ENCODE results near the gene SOS2.

DNA sequence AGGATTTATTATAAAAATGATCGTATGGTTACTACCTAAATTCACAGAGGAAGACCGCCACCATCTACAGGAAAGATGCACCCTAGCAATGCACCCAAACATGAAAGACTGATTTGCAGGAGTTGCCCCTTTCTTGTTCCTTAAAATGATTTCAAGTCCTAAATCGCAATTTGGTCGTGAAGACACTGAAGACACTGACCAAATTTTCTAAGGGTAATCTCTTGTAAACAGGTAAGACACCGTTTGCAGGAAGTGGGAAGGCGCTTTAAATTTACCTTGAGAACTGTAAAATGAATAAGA is 1.0 kb downstream of the SOS2 start:
- no peak for TF ChIP-seq POLR2AphosphoS5 (IDR thresholded peaks at IDR 0.05; ENCODE audit: insufficient read depth, low read depth, low read length)
- no peak for TF ChIP-seq POLR2A (IDR thresholded peaks at IDR 0.05; ENCODE audit: low read depth, low read length)
- no peak for TF ChIP-seq CTCF (IDR thresholded peaks at IDR 0.05; ENCODE audit: extremely low read depth in 1 of 2, insufficient read depth in 1 of 2, low read depth in 1 of 2, low read length in 2 of 2)
- no peak for TF ChIP-seq MYC (IDR thresholded peaks at IDR 0.05; ENCODE audit: low read depth, low read length)
- TF ChIP-seq, protein P1, sequence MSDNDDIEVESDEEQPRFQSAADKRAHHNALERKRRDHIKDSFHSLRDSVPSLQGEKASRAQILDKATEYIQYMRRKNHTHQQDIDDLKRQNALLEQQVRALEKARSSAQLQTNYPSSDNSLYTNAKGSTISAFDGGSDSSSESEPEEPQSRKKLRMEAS (IDR thresholded peaks at IDR 0.05; ENCODE audit: insufficient read depth, insufficient read length), result no peak
- TF ChIP-seq EZH2 (IDR thresholded peaks at IDR 0.05; ENCODE audit: borderline replicate concordance, low read depth, low read length, severe bottlenecking), result no peak
